HL-60 (cell line): ENCODE measurements around the gene LIN52.

Source experiments
- DNase-seq, 2 experiments: peaks; one replicate each; pipeline ENCODE4 v3.0.0-alpha.2; 2010 to 2020; ENCODE audit warnings: low read depth in 1 of 2, low spot score in 1 of 2
- H3K27ac ChIP-seq: fragments of 250-450 bp; sonication (Bioruptor Pico); replicated peaks from 2 replicates; pipeline ENCODE4 v1.5.1; 2020; ENCODE audit warnings: mild to moderate bottlenecking, moderate library complexity
- H3K27me3 ChIP-seq: fragments of 250-450 bp; sonication (Bioruptor Pico); 2 replicates; pipeline ENCODE4 v1.5.1; 2021; ENCODE audit warnings: mild to moderate bottlenecking, moderate library complexity; ENCODE audit not compliant: insufficient read depth, poor library complexity, severe bottlenecking
- H3K4me3 ChIP-seq: replicated peaks from 2 replicates; pipeline ENCODE4 v1.5.1; 2011; ENCODE audit warnings: mild to moderate bottlenecking, control low read depth, low read length; ENCODE audit not compliant: insufficient read depth
- GABPA ChIP-seq: IDR thresholded peaks from 2 replicates; pipeline ENCODE4 v1.6.1; 2012; ENCODE audit warnings: low read depth
- POLR2AphosphoS5 ChIP-seq: IDR thresholded peaks from 2 replicates; pipeline ENCODE4 v1.6.1; 2012; ENCODE audit warnings: low read depth
- SPI1 ChIP-seq: IDR thresholded peaks from 2 replicates; pipeline ENCODE4 v1.6.1; 2012; ENCODE audit warnings: low read depth, mild to moderate bottlenecking, borderline replicate concordance
- TF ChIP-seq, protein P1 (sequence below): IDR thresholded peaks from 2 replicates; pipeline ENCODE4 v1.6.1; 2012; ENCODE audit warnings: low read depth; ENCODE audit not compliant: insufficient replicate concordance
- TF ChIP-seq, protein P2 (sequence below): IDR thresholded peaks from one replicate; pipeline ENCODE4 v1.5.1; 2011; ENCODE audit warnings: low read length, control low read depth, inconsistent platforms; ENCODE audit not compliant: insufficient read depth

Gene LIN52

GRCh38 chr14:74211945-74212580 is 127.3 kb downstream of the LIN52 start:
- Histone ChIP-seq H3K4me3 (no peak overlapping the region), H3K27me3 (no peaks in the 10 kb centered on the region), H3K27ac (no peak overlapping the region)
- TF ChIP-seq, protein P1, sequence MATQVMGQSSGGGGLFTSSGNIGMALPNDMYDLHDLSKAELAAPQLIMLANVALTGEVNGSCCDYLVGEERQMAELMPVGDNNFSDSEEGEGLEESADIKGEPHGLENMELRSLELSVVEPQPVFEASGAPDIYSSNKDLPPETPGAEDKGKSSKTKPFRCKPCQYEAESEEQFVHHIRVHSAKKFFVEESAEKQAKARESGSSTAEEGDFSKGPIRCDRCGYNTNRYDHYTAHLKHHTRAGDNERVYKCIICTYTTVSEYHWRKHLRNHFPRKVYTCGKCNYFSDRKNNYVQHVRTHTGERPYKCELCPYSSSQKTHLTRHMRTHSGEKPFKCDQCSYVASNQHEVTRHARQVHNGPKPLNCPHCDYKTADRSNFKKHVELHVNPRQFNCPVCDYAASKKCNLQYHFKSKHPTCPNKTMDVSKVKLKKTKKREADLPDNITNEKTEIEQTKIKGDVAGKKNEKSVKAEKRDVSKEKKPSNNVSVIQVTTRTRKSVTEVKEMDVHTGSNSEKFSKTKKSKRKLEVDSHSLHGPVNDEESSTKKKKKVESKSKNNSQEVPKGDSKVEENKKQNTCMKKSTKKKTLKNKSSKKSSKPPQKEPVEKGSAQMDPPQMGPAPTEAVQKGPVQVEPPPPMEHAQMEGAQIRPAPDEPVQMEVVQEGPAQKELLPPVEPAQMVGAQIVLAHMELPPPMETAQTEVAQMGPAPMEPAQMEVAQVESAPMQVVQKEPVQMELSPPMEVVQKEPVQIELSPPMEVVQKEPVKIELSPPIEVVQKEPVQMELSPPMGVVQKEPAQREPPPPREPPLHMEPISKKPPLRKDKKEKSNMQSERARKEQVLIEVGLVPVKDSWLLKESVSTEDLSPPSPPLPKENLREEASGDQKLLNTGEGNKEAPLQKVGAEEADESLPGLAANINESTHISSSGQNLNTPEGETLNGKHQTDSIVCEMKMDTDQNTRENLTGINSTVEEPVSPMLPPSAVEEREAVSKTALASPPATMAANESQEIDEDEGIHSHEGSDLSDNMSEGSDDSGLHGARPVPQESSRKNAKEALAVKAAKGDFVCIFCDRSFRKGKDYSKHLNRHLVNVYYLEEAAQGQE = no peak
- TF ChIP-seq, protein P2, sequence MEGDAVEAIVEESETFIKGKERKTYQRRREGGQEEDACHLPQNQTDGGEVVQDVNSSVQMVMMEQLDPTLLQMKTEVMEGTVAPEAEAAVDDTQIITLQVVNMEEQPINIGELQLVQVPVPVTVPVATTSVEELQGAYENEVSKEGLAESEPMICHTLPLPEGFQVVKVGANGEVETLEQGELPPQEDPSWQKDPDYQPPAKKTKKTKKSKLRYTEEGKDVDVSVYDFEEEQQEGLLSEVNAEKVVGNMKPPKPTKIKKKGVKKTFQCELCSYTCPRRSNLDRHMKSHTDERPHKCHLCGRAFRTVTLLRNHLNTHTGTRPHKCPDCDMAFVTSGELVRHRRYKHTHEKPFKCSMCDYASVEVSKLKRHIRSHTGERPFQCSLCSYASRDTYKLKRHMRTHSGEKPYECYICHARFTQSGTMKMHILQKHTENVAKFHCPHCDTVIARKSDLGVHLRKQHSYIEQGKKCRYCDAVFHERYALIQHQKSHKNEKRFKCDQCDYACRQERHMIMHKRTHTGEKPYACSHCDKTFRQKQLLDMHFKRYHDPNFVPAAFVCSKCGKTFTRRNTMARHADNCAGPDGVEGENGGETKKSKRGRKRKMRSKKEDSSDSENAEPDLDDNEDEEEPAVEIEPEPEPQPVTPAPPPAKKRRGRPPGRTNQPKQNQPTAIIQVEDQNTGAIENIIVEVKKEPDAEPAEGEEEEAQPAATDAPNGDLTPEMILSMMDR = no peak
- TF ChIP-seq GABPA = no peak
- TF ChIP-seq POLR2AphosphoS5 = no peak
- no peak for TF ChIP-seq SPI1
- DNase-seq = no peak

GRCh38 chr14:74213907-74214803 is 129.4 kb downstream of the LIN52 start:
- no peak overlapping the region for H3K4me3 ChIP-seq
- DNase-seq = no peak
- no peak for TF ChIP-seq SPI1
- TF ChIP-seq, protein P2 = no peak
- no peak for TF ChIP-seq GABPA
- TF ChIP-seq POLR2AphosphoS5 = no peak
- TF ChIP-seq, protein P1 = no peak
- no peaks in the 10 kb centered on the region for H3K27me3 ChIP-seq
- H3K27ac ChIP-seq = no peak overlapping the region

GRCh38 chr14:74216671-74217070 is 131.9 kb downstream of the LIN52 start:
- no peak for DNase-seq
- H3K4me3 ChIP-seq = no peak overlapping the region
- H3K27me3 ChIP-seq = no peaks in the 10 kb centered on the region
- H3K27ac ChIP-seq = no peak overlapping the region
- TF ChIP-seq GABPA (no peak), SPI1 (no peak)
- TF ChIP-seq, protein P2 = no peak
- TF ChIP-seq, protein P1 = no peak
